HG03039 (cell line): Measurements from ENCODE around the gene SRRT.
"Not testable (repeated sequence)": the region's sequence is repeated elsewhere in the genome, so short reads cannot be mapped to it uniquely, and the experiment has no call there.

ENCODE experiments used
- ATAC-seq: cut with Tn5 transposase; IDR thresholded peaks from one replicate; pipeline ENCODE4 v1.9.1; 2021; ENCODE audit warnings: mild to moderate bottlenecking, moderate library complexity; ENCODE audit not compliant: unreplicated experiment

Gene SRRT

DNA sequence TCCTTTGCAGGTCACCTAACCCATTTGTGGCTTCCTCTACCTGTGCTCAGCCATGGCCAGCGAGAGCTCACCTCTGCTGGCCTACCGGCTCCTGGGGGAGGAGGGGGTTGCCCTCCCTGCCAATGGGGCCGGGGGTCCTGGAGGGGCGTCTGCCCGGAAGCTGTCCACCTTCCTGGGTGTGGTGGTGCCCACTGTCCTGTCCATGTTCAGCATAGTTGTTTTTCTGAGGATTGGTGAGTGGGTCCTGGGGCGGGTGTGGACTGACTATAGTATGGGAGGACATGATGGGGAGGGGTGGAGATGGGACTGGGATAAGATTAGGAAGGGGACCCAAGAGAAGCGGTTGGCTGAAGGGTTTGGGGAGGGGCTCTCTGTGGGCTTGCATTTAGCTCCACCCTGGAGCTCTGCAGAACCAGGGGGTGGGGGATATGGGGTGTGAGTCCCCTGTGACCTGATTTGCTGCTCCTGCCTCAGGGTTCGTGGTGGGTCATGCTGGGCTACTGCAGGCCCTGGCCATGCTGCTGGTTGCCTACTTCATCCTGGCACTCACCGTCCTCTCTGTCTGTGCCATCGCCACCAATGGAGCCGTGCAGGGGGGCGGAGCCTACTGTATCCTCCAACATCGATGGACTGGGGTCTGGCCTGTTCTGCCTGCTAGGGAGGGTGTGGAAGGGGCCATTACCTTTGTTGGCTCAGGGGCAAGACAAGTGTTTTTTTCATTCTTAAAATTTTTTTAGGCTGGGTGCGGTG lies 20.6 kb upstream of the SRRT start:
- ATAC-seq, result no peak

DNA sequence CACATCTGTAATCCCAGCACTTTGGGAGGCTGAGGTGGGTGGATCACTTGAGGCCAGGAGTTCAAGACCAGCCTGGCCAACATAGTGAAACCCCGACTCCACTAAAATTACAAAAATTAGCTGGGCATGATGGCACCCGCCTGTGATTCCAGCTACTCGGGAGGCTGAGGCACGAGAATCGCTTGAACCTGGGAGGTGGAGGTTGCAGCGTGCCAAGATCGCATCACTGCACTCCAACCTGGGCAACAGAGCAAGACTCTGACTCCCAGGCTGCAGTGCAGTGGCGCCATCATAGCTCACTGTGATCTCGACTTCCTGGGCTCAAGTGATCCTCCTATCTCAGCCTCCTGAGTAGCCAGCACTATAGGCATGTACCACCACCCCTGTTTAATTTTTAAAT lies 20.0 kb upstream of the SRRT start:
- not testable (repeated sequence) for ATAC-seq

DNA sequence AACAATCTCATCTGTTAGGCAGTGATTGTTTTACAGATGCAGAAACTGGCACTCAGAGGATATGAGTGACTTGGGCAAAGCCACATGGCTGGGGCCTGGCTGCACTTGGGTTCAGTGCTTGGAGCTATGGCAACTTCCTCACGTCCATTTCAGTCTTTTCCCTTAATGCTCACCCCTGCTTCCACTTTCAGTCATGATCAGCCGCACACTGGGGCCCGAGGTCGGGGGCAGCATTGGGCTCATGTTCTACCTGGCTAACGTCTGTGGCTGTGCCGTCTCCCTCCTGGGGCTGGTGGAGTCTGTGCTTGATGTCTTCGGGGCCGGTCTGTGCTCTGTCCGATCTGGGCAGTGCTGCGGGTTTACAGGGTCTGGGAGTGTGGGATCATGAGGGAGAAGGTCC lies 19.4 kb upstream of the SRRT start:
- no peak for ATAC-seq

DNA sequence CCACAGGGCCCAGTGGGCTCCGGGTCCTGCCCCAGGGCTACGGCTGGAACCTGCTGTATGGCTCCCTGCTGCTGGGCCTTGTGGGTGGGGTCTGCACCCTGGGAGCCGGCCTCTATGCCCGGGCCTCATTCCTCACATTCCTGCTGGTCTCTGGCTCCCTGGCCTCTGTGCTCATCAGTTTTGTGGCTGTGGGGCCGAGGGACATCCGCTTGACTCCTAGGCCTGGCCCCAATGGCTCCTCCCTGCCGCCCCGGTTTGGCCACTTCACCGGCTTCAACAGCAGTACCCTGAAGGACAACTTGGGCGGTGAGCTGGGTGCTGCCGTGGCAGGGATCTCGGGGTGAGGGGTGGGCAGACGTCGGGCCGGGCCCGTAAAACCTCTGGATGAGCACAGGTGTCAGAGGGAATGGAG lies 18.0 kb upstream of the SRRT start:
- no peak for ATAC-seq

DNA sequence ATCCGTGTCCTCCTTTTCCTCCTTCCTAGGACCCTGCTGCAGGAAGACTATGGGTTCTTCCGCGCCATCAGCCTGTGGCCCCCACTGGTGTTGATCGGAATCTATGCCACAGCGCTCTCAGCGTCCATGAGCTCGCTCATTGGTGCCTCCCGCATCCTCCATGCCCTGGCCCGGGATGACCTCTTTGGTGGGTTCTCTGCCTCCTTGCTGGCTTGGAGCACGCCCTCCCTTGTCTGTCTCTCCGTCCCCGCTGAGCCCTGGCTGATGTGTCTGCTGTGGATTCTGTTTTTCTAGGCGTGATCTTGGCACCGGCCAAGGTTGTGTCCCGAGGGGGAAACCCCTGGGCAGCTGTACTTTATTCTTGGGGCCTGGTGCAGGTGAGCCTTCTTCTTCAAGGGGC lies 15.0 kb upstream of the SRRT start:
- ATAC-seq, result no peak

DNA sequence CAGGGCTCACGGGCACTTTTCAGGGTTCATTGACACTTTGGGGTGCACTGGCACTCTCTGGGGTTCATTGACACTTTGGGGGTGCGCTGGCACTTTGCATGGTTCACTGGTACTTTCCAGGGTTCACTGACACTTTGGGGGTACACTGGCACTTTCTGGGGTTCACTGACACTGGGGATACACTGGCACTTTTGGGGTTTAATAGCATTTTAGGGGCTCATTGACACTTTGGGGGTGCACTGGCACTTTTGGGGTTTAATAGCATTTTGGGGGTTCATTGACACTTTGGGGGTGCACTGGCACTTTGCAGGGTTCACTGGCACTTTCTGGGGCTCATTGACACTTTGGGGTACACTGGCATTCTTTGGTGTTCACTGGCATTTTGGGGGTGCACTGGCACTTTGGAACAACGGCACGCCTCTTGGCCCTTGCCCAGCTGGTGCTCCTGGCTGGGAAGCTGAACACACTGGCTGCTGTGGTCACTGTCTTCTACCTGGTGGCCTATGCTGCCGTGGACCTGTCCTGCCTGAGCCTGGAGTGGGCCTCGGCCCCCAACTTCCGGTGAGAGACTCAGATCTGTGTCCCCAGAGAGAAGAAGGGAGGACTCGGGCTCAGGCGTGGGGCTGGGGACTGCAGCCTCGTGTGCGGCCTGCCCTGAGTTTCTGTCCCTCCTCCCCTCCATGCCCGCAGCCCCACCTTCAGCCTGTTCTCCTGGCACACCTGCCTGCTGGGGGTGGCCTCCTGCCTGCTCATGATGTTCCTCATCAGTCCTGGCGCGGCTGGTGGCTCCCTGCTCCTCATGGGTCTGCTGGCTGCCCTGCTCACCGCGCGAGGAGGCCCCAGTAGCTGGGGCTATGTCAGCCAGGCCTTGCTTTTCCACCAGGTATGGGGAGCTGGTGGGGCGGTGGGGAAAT lies 13.9 kb upstream of the SRRT start:
- ATAC-seq, result no peak

DNA sequence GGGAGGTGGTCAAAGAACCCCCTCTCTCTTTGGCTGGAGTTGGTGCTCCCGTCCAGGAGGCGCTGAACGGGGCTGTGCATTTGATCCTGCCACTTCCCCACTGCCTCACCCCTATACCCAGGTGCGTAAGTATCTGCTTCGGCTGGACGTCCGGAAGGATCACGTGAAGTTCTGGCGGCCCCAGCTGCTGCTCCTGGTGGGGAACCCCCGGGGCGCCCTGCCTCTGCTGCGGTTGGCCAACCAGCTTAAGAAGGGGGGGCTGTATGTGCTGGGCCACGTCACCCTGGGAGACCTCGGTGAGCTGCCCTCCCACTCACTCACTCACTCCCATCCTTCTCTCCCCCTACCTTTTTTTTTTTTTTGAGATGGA lies 13.3 kb upstream of the SRRT start:
- no peak for ATAC-seq

DNA sequence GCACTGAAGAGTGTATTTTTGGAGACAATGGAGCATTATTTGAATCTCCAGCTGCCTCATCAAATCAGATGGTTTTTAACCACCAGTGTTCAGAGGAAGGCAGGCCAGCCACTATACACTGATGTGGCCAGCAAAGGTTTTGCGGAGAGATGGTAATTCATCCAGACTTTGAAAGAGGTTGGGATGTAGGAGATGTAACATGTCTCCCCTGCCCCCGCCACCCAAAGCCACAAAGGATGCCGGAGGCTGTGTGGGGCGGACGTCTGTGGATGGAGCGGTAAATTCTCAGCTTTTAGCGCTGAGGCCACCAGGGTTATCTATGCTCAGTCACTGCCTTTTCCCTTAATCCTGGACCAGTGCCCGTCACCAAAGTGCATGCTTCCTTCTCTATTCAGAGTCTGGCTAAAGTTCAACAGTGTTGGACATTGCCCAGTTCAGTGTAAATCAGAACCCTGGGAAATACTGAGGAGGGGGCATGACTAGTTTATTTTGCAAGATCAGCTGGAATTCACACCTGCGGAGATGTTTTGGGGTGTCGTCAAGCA lies 11.4 kb upstream of the SRRT start:
- ATAC-seq, result no peak

DNA sequence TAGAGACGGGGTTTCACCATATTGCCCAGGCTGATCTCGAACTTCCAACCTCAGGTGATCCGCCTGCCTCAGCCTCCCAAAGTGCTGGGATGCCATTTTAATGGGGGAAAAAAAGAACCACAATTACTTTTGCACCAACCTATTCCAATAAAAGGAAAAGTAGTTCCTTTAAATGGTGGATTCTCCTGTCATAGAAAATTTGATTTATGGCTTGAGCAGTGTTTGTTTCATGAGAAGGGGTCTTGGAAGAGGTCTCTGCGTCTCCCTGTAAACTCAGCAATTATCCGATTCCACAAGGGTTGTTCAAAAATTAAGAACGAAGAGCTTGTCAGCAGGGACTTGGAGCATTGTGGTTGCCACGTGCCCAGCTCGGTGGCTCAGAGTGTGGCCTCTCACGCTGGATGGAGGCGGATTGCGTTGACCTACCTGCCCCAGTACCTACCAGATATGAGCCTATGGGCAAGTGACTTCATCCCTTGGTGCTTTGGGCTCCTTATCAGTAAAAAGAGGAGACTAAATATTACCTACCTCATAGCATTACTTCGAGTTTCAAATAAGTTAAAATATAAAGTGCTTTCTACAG lies 10.5 kb upstream of the SRRT start:
- no peak for ATAC-seq

DNA sequence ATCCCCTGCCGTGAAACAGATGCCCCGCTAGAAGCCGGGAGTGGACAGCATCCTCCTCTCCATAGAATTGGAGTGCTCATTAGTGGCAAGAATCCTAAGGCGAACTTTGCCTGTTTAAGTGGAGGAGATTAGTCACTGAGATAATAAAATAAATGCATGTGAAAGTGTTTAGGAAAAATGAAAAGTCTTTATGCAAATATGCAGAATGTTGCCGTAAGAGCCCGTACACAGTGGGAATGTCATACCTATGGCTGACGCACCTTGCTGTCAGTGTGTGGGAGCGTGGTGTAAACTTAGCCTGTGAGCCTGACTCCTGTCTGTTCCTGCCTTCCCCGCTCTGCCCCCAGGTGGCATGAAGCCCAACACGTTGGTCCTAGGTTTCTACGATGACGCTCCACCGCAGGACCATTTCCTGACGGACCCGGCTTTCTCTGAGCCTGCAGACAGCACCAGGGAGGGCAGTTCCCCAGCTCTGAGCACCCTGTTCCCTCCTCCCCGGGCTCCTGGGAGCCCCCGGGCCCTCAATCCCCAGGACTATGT lies 9.5 kb upstream of the SRRT start:
- no peak for ATAC-seq

DNA sequence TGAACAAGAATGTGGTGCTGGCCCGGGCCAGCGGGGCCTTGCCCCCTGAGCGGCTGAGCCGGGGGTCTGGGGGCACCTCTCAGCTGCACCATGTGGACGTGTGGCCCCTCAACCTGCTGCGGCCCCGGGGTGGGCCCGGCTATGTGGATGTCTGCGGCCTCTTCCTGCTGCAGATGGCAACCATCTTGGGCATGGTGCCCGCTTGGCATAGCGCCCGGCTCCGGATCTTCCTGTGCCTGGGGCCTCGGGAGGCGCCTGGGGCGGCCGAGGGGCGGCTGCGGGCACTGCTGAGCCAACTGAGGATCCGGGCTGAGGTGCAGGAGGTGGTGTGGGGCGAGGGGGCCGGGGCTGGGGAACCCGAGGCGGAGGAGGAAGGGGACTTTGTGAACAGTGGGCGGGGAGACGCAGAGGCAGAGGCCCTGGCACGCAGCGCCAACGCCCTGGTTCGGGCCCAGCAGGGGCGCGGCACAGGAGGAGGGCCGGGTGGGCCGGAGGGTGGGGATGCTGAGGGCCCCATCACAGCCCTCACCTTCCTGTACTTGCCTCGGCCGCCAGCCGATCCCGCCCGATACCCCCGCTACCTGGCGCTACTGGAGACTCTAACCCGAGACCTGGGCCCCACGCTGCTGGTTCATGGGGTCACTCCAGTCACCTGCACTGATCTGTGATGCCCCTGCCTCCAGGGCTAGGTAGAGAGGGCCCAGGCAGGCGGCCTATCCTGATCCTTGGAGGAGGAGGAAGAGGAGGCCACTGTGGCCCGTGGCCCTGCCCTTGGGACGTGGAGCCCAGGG lies 8.8 kb upstream of the SRRT start:
- no peak for ATAC-seq

DNA sequence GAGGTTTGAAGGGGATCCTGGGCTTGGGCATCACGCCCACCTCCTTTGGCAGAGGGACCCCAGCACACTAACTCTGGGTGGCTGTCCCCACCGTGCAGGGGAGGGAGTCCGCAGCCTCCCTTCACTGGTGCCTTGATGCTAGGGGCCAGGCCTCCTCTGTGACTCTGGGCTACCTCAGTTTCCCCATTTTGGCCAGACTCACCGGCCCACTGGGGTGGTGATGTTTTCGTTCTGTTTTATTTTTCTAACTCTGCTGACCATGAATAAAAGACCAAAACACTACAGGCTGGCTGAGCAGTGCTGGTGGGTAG lies 8.2 kb upstream of the SRRT start:
- ATAC-seq, result no peak

DNA sequence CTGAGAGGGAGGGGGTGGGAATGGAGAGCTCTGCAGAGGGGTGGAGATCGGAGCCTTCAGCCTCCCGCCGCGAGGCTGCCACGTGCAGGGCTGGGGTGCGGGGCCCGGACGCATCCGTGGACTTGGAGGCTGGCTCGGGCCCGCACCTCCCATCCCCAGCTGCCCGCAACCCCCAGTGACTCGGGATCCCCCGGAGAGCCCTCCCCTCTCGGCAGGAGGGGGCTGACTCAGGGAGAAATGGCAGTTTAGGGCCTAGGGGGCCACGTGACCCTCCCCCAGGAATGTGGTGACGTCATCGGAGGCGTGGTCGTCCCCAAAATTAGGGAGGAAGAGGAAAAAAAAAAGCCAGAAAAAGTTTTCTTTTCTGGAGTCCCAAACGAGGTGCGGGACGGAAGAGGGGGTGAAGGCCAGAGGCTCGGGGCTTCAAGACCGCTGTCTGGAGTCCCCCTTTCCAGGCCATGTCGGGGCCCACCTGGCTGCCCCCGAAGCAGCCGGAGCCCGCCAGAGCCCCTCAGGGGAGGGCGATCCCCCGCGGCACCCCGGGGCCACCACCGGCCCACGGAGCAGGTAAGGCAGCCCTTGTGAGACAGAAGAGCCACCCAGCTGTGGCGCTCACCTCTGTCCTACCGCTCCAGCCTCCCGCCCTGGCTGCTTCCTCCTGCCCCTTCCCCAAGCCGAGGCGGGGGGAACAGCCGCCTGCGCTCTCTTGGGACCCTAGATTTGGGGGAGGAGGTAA lies 7.7 kb upstream of the SRRT start, which contains the start of gene TRIP6:
Gene TRIP6 (plus strand): TSS at position 348 of the 736 bp plus-strand sequence. CDS start 111 bp downstream, at position 459.
- ATAC-seq, result no peak

DNA sequence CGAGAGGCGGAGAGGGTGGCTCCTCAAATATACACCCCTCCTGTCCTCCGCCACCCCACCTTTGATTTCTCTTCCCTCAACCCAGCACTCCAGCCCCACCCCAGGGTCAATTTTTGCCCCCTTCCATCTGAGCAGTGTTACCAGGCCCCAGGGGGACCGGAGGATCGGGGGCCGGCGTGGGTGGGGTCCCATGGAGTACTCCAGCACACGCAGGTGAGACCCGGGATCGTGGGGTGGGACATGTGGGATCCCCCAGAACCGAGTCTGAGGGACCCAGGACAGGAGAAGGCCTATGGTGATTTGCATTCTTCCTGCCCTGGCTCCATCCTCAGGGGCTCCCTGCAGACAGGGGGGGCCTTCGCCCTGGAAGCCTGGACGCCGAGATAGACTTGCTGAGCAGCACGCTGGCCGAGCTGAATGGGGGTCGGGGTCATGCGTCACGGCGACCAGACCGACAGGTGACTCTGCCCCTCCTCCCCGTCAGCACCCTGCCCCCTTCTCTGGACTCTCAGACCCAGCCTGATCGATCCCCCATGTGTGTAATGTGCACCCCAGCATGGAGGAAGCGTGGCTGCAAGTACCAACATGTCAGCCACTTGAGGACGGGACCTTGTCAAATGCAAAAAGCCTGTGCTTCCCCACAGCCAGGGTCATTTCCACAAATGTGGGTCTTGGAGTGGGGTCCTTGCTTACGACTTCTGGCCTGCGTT lies 7.0 kb upstream of the SRRT start:
- no peak for ATAC-seq

DNA sequence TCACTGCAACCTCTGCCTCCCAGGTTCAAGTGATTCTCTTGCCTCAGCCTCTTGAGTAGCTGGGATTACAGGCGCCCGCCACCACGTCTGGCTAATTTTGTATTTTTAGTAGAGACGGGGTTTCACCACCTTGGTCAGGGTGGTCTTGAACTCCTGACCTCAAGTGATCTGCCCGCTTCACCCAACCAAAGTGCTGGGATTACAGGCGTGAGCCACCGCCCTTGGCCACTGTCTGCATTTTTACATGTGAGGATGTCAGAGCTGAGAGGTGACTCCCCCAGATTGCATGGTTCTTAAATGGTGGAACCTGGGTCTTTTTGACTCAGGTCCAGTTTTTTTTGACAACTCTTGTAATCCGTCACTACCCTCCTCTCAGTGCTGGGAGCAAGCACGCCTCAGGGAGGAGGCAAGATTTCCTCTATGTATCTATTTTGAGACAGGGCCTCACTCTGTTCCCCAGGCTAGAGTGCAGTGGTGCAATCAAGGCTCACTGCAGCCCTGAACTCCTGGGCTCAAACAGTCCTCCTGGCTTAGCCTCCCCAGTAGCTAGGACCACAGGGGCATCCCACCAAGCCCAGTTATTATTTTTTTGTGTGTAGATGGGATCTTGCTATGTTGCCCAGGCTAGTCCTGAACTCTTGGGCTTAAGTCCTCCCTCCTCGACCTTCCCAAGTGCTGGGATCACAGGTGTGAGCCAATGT lies 1.2 kb upstream of the SRRT start:
- ATAC-seq, result no peak

DNA sequence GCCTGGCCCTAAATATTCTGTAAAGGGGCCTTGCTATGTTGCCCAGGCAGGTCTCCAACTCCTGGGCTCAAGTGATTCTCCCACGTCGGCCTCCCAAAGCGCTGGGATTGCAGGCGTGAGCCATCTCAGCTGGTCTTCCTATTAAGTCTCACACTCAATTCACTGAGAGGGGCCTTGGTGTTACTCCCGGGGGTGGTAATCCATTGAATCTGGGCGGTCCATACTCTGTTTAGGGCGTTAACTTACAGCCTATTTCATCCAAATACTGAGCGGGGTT lies 665 bp upstream of the SRRT start:
- ATAC-seq, result no peak

DNA sequence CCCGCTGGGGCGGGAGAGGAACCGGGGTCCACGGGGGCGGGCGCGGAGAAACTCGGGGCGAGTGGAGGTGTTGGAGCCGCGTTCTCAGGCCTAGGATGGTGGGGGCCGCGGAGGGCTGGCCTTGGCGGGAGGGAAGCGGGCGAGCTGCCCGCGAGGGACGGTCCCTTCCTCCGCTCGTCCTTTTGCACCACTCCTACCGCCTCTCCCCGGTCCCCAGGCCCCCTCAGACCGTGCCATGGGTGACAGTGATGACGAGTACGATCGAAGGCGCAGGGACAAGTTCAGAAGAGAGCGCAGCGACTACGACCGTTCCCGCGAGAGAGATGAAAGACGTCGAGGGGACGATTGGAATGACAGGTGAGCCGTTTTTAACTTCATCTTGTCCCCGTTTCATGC lies 451 bp downstream of the SRRT start:
- peak; percentile 23 for ATAC-seq

DNA sequence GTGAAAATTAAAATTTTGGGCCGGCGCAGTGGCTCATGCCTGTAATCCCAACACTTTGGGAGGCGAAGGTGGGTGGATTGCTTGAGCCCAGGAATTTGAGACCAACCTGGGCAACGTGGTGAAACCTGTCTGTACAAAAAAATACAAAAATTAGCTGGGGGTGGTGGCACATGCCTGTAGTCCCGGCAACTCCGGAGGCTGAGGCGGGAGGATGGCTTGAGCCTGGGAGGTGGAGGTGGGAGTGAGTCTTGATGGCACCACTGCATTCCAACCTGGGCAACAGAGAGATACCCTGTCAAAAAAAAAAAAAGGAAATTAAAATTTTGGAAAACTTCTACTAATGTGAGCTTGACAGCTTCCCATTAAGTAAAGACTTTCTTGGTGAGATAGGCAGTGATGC lies 3.1 kb downstream of the SRRT start:
- ATAC-seq, result no peak

DNA sequence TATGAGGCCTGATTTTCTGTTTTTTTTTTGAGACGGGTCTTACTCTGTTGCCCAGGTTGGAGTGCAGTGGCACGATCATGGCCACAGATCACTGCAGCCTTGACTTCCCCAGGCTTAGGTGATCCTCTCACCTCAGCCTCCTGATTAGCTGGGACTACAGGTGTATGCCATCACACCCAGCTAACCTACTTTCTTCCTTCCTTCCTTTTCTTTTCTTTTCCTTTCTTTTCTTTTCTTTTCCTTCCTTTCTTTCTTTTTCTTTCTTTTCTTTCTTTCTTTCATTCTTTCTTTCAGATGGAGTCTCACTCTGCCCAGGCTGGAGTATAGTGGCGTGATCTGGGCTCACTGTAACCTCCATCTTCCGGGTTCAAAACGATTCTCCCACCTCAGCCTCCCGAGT lies 3.8 kb downstream of the SRRT start:
- ATAC-seq, result no peak
